Nephron progenitor cell (in vitro differentiated cells): ENCODE results near the gene OR2T11.

ENCODE experiments used
- DNase-seq: peaks from one replicate; pipeline ENCODE4 v3.0.0; 2021
- H3K27ac Mint-ChIP-seq: 2 replicates; pipeline ENCODE4 v1.8.0; 2021; ENCODE audit warnings: mild to moderate bottlenecking, moderate library complexity, mixed read lengths
- H3K27me3 Mint-ChIP-seq: 2 replicates; pipeline ENCODE4 v1.8.0; 2021; ENCODE audit warnings: mild to moderate bottlenecking, low read depth, mixed read lengths; ENCODE audit not compliant: poor library complexity
- H3K36me3 Mint-ChIP-seq: 2 replicates; pipeline ENCODE4 v1.8.0; 2021; ENCODE audit warnings: low read depth, mixed read lengths
- H3K4me1 Mint-ChIP-seq: 2 replicates; pipeline ENCODE4 v1.8.0; 2021; ENCODE audit warnings: mixed read lengths
- H3K4me3 Mint-ChIP-seq: 2 replicates; pipeline ENCODE4 v1.8.0; 2021; ENCODE audit warnings: mild to moderate bottlenecking, moderate library complexity, mixed read lengths
- H3K9me3 Mint-ChIP-seq: 2 replicates; pipeline ENCODE4 v1.8.0; 2021; ENCODE audit warnings: mild to moderate bottlenecking, moderate library complexity, mixed read lengths
- TF ChIP-seq, protein P1 (sequence below): fragments of 200-600 bp; sonication (generic); IDR thresholded peaks from 2 replicates; pipeline ENCODE4 v1.5.0; 2021; ENCODE audit warnings: antibody characterized with exemption

OR2T11 gene

GRCh38 chr1:248622570-248623001 lies 12.3 kb downstream of the OR2T11 start:
- Mint-ChIP-seq H3K27me3 (no peaks in the 10 kb centered on the region), H3K9me3 (peaks cover 42% of the 10 kb centered on the region), H3K36me3 (no peaks in the 10 kb centered on the region), H3K4me3 (no peak overlapping the region), H3K4me1 (no peaks in the 10 kb centered on the region), H3K27ac (no peak overlapping the region)
- no peak for DNase-seq
- TF ChIP-seq, protein P1, sequence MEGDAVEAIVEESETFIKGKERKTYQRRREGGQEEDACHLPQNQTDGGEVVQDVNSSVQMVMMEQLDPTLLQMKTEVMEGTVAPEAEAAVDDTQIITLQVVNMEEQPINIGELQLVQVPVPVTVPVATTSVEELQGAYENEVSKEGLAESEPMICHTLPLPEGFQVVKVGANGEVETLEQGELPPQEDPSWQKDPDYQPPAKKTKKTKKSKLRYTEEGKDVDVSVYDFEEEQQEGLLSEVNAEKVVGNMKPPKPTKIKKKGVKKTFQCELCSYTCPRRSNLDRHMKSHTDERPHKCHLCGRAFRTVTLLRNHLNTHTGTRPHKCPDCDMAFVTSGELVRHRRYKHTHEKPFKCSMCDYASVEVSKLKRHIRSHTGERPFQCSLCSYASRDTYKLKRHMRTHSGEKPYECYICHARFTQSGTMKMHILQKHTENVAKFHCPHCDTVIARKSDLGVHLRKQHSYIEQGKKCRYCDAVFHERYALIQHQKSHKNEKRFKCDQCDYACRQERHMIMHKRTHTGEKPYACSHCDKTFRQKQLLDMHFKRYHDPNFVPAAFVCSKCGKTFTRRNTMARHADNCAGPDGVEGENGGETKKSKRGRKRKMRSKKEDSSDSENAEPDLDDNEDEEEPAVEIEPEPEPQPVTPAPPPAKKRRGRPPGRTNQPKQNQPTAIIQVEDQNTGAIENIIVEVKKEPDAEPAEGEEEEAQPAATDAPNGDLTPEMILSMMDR = peak; percentile 15

DNA sequence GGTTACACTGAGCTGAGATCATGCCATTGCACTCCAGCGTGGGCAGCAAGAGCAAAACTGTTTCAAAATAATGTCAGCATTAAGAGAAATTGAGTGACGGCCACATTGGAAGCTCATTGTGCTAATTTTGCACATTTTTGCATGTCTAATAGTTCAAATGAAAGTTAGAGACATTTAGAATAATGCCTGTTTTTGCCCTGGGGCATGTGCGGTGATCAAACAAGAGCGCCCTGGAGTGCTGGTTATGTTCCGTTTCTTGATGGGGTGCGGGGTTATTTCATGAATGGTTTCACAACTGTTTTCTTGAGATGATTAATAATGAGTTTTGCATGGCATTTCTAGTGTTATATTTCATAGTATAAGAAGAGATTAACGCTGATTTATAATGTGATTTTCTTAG lies 13.1 kb downstream of the OR2T11 start:
- H3K4me3 Mint-ChIP-seq = no peak overlapping the region
- peaks cover 48% of the 10 kb centered on the region for H3K9me3 Mint-ChIP-seq
- H3K27ac Mint-ChIP-seq = no peak overlapping the region
- no peaks in the 10 kb centered on the region for H3K27me3 Mint-ChIP-seq
- TF ChIP-seq, protein P1 = no peak
- H3K36me3 Mint-ChIP-seq = no peaks in the 10 kb centered on the region
- no peak for DNase-seq
- H3K4me1 Mint-ChIP-seq = no peaks in the 10 kb centered on the region

DNA sequence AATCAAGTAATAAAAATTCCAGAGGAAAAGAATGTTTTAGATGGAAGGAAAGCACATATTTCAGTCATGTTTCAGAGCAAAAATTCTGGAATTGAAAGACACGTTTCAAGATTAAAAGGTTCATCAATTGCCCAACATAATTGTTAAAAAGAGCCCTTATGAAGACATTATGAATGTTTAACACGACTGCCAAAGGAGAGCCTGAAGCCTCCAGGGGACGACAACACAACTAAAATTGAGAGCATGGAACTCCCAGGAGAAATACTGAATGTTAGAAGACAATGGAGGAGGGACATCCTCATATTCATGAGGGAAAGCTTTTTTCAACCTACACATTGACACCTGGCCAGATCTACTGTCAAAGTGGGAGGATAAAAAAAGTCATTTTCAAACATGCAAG lies 16.0 kb downstream of the OR2T11 start:
- Mint-ChIP-seq H3K9me3 (peaks cover 76% of the 10 kb centered on the region), H3K27ac (no peak overlapping the region), H3K36me3 (no peaks in the 10 kb centered on the region), H3K27me3 (no peaks in the 10 kb centered on the region), H3K4me3 (no peak overlapping the region), H3K4me1 (no peaks in the 10 kb centered on the region)
- DNase-seq = no peak
- TF ChIP-seq, protein P1 = no peak

- Mint-ChIP-seq H3K4me3 (no peak overlapping the region), H3K36me3 (no peaks in the 10 kb centered on the region), H3K27ac (no peak overlapping the region), H3K9me3 (peaks cover 82% of the 10 kb centered on the region), H3K27me3 (no peaks in the 10 kb centered on the region), H3K4me1 (no peaks in the 10 kb centered on the region)
- DNase-seq = no peak
- TF ChIP-seq, protein P1 = no peak
Measured at GRCh38 chr1:248618119-248618518, 16.8 kb downstream of the OR2T11 start.

GRCh38 chr1:248613742-248614141 lies 21.1 kb downstream of the OR2T11 start:
- Mint-ChIP-seq H3K27ac (no peak overlapping the region), H3K4me1 (no peaks in the 10 kb centered on the region), H3K27me3 (no peaks in the 10 kb centered on the region), H3K4me3 (no peak overlapping the region), H3K9me3 (peaks cover 77% of the 10 kb centered on the region), H3K36me3 (no peaks in the 10 kb centered on the region)
- no peak for DNase-seq
- TF ChIP-seq, protein P1 = no peak

DNA sequence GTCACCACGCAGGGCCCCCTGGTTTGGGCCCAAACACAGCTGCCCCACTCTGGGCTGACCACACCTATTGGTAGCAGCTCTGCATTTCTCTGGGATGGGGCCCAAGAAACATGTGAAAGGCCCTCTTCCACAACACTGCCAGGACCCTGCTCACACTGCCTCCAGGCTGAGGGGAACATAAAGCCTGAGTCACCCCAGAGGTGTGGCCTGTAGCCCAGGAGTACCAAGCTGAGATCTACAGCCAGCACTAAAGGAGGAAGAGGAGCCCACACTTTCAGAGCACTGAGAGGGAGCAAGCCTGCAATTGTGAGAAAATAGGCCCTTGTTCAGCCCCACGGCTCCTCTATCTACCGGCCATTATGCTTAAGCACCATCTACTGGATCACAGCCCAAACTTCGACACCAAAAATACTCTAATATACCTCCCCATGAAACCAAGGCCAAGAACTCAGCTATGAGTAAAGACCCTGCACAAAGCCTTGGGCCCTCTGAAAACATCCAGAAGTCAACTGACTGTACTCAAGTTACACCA lies 22.9 kb downstream of the OR2T11 start:
- DNase-seq = no peak
- Mint-ChIP-seq H3K36me3 (no peaks in the 10 kb centered on the region), H3K4me3 (no peak overlapping the region), H3K4me1 (no peaks in the 10 kb centered on the region), H3K27me3 (no peaks in the 10 kb centered on the region), H3K27ac (no peak overlapping the region), H3K9me3 (peaks cover 80% of the 10 kb centered on the region)
- TF ChIP-seq, protein P1 = no peak
